NOMO-1 treated with DMSO at 0.1 percent for 48 hours (cell line): ENCODE results near the gene UNC93A.
"Not testable (repeated sequence)": the region's sequence is repeated elsewhere in the genome, so short reads cannot be mapped to it uniquely, and the experiment has no call there.

ENCODE experiments used
- DNase-seq: peaks from one replicate; lab custom pipeline; 2025; ENCODE audit not compliant: unreplicated experiment; lab: John Stamatoyannopoulos, UW

Gene UNC93A

DNA sequence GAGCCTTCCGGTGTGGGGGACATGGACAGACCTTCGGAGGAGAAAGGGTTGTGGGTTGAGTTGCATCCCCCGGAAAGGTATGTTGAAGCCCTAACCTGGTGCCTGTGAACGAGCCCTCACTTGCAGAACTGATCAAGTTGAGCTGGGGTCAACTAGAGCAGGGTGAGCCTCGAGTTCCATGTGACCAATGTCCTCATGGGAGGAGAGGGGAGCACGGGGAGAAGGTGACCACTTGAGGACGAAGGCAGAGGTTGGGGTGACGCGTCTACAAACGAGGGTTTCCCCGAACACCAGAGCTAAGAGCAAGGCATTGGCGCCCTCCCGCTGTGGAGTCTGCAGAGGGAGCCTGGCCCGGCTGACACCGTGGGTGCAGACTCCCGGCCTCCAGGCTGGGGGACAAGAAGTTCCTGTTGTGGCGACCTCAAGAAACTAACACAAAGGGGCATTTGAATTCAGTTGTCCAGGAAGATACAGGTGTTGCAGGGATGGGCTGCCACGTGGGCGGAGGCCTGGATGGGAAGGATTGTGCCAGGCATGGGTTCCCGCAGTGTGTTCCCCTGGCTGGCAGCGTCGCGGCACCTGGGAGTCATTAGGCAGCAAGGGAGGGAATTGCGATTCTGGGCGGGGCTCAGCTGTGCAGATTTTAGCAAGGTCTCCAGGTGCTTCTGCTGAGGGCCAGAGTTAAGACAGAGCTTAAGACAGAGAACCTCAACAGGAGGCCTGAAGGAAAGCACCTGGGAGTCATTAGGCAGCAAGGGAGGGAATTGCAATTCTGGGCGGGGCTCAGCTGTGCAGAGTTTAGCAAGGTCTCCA is 20.4 kb upstream of the UNC93A start:
- no peak for DNase-seq

DNA sequence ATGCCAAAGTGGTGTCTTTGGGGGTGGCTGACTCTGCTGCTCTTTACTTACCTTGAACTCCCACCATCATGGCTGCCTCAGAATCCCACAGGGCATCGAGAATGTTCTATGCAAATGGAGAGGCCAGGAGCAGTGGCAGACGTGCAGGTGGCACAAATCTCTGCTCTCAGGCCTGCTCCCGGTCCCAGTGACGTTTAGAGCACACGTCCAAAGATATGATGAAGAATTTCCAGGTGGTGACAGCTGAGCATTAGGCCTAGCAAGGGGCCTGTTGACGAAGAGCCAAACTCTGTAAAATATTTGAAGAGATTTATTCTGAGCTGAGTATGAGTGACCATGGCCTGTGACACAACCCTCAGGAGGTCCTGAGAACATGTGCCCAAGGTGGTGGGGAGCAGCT is 19.0 kb upstream of the UNC93A start:
- DNase-seq: no peak

DNA sequence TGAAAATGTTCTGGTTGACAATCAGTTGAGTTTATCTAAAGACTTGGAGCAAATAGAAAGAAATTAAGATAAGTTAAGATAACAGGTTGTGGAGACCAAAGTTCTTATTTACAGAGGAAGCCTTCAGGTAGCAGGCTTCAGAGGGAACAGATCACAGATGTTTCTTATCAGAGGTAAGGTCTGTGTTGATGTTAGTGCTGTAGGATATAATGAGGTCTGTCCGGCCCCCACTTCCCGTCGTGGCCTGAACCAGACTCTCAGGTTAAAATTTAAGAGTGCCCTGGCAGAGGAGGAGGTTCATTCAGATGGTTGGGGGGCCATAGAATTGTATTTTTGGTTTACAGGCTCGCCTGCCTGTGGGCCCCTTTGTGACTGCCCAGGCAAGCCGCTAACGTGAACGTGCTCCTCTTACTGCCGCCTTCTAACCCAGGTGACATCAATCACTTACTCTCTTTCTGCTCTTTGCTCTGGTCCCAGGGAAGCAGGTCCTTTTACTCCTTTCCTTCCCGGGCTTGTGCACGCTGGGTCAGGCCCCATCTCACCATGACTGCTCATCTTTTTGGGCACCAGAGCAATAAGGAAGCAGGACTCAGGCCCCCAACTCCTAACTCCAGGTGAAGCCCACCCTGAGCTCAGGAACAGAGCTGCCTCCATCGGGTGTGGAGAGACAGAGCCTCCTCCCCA is 18.3 kb upstream of the UNC93A start:
- no peak for DNase-seq

DNA sequence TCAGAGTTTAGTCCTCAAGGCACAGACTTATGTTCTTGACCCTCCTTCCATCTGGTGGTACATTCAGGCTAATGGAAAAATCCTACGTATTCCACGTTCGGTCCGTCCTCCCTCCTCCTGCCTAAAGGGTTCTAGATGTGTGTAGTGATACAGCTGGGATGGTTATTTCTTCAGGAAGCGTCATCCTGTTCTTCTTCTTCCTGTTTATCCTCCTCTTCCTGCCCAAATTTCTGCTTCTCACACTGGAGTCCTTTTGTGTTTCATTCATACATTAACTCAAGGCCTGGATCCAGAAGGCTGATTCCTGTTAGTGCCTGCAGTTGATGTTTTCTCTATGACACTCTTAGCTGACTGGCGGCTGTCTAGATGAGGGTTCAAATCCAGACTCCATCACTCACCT is 16.8 kb upstream of the UNC93A start:
- no peak for DNase-seq

GRCh38 chr6:167275001-167275400 is 16.1 kb upstream of the UNC93A start:
- DNase-seq: no peak

- no peak for DNase-seq
Measured at GRCh38 chr6:167275436-167275835, 15.7 kb upstream of the UNC93A start.

DNA sequence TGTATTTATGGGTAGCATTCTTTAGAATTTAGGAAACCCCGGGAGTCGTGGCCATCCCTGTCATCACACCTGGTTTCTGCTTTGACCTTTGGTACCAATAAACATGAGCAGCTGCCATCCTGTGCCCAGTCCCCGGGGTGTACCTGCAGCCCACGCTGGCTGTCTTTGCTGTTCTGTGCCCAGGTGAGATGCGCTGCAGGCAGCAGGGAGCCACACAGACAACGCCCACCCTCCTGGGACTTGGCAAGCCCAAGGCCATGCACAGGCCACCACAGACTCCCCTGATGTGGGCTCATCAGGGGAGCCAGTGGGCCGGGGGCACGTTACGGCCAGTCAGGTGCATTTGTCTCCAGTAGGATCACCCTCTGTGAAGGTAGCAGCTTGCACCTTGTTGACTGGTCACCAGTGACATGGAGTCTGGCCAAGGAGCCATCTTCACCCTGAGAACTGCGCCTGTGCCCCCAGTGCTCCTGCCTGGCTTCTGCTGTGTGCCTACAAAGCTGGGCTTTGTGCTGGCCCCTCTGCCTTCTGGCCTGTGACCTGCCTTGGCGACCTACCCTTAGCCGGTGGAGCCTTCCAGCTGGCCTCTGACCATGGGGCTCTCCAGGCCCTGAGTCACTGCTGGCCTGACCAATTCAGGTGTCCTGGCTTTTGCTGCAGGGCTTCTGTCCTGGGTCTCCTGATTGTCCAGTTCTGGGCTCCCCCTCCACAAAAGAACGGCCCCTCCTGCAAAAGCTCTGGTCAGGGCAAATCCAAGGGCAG is 14.2 kb upstream of the UNC93A start:
- DNase-seq: no peak

DNA sequence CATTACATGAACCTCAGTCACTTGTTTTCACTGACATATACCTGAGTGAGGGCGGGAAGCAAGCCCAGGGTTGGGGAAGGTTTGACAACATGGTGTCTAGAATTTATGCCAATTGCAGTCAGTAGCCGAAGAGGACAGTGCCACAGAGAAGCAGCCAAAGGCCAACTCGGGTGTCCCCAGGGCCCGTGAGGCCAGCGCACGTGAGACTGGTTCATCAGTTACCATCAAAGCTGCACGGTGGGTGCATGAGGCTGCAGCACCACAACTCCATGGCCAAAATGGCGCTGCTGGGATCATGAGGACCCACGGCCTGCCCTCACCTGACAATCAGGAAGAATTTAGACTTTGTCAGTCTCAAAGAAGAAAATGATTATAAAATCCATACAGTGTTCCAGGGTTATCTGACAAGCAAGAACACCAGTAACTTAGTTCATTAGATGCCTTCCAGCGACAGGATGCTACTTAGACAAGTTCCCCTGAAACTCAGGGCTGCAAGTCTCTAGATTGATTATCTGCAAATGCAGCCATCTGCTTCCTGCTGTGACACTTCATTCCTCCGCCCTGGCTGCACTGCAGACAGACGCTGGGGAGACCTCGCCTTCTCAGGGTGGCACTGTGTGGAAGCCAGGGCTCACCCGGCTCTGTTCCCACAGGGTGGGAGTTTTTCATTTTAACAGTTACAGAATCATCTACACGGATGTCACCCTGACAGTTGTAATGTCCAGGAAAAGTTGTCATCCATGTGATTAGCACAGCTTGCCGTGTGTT is 12.8 kb upstream of the UNC93A start:
- DNase-seq: not testable (repeated sequence)

DNA sequence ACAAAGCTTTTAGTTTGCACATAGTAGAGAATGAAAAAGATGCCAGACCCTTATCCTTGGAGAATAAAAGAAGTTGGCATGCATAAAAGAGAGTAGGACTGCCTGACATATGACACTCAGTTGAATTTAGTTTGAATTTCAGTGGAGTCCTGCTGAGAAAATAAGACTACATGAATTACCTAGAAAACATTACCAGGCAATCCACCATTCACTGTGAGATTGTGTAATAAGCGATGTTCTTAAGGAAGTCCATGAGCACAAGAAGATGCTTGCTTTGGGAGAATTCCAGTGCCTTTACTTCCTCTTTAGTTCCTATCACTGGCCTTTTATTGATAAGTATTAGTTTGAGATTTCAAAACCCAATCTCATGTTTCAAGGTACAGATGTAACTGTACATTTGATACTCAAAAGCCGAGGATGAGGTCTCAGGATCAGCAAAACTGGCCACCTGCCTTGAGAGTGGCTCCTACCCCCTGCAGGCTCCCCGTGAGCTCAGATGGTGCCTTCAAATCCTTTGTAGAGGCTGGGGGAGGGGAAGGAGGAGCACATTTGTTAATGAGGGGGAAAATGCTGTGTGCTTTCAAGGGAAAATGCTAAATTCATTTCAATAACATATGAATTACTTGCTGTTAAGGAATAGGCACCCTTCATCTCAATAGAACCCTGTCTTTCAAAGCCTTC is 11.2 kb upstream of the UNC93A start:
- DNase-seq: no peak

GRCh38 chr6:167280466-167280865 is 10.6 kb upstream of the UNC93A start:
- not testable (repeated sequence) for DNase-seq

GRCh38 chr6:167282165-167282564 is 8.9 kb upstream of the UNC93A start:
- no peak for DNase-seq

DNA sequence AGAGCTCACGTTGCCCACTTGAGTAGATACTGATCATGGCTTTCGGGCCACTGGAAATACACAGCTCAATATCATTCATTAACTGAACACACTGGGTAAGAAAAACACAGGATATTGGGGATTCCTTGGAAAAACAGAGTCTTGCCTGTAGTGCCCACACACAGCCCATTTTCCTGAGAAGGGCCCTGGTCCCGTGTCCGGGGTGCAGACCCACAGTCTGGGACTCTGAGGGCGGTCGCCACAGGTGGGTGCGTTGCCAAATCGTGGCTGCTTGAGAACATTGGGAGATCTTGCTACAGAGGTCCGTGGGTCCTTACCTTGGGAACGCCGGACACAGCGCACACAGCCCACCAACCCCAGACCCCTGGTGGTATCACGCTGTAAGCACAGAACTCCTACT is 6.5 kb upstream of the UNC93A start:
- not testable (repeated sequence) for DNase-seq

DNA sequence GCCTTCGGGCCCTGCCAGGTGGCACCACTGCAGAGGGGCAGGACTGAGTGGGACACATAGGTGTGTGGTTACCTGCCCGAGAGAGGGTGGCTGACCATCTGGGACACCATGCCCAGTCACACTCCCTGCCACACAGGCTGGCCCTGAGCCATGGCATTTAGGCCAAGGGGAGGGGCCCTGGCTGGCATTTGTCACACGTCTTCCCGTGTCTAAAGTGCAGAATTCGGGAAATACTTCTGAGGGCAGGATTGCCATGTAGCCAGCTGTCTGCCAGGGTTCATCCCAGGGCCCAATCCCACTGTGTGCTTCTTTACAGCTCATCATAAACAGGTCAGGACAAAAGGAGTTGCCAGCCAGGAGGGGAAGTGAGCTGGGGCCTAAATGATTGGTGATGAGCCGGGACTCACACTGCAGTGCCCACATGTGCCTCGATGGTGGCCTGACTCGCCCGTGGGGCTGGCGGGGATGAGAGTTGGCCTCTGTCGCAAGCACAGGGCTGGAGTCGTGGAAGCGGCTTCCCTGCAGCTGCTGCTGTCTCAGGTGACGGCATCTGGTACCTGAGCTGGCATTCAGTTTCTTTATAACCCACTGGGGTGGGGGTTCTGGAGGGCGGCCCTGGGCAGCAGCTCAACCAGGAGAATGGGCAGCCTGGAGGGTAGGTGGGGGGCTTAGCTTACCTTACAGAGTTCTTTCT is 5.9 kb upstream of the UNC93A start:
- no peak for DNase-seq

- DNase-seq: no peak
Measured at GRCh38 chr6:167287513-167288048, 3.5 kb upstream of the UNC93A start.

DNA sequence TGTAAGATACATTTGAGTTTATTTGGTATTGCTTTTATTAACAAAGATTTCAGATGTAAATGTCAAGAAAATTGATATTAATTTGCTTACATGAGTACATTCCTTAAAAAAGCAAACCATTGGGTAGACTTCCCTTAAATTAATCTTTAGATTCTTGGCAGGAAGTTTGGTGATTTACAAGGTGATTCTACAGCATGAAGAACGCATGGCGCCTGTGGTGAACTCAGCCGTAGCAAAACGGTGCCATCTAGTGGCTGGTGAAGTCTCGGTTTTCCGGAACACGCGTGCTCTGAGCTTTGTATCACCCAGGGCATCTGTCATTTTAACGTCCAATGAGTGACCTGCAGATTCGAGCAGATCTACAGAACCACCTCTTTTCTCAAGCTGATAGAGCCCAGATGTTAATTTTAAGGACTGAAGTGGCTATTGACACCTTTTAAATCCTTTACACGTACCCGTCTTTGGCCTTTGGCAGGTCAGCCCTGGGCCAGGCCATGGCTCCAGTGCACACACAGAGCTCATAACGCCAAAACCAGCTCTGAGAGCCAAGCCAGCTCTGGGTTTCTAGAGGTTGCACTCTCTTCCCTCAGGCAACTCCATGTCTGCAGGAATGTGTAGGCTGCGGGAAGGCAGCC is 2.4 kb upstream of the UNC93A start:
- DNase-seq: peak; percentile 10

- not testable (repeated sequence) for DNase-seq
Measured at GRCh38 chr6:167289291-167289690, 1.8 kb upstream of the UNC93A start.

DNA sequence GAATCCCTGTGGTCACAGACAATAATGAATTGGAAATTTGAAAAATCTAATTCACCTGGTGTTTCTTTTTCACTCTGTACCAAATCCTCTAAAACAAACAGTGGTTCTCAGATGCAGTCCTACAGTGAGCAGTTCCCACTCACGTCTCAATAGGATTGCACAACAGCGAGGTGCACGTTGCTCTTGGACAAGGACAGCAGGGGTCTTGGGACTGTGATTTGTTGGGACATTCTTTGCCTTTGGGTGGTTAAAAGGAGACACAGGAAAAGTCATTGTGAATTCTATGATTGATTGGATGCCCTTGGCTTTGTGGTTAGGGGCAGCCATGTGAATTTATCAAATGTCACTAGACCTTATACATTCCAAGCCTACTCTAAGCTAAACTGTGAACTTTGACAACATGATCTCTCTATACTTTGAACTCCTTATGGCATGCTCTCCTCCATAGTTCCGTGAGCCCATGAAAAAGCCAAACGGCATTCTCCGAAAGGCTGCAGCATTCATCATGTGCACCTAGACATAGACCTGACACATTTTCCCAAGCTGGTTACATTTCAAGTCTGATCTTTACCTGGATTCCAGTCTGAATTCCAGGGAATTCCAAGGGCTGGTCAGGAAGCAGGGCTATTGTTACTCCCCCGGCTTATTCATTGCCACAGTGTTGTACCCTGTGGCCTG is 647 bp downstream of the UNC93A start:
- DNase-seq: no peak

GRCh38 chr6:167292301-167293087 is 1.4 kb downstream of the UNC93A start:
- DNase-seq: no peak
